Thyroid gland (tissue), 4 donors: ENCODE data around the gene LYRM2.

Experiments used
- CTCF ChIP-seq, 6 experiments: fragments of 200-600 bp in 3 of 6; fragments of 450-650 bp in 3 of 6; sonication (generic) in 3 of 6; IDR thresholded peaks; one replicate each; pipeline ENCODE4 v1.5.1; 2016 to 2019; ENCODE audit warnings: antibody characterized with exemption in 6 of 6, mild to moderate bottlenecking in 2 of 6, inconsistent platforms in 1 of 6, moderate library complexity in 1 of 6
- POLR2A ChIP-seq, 2 donors: fragments of 450-650 bp; IDR thresholded peaks; one replicate each; pipeline ENCODE4 v1.6.1; 2017; ENCODE audit warnings: antibody characterized with exemption in 2 of 2, mild to moderate bottlenecking in 2 of 2, moderate library complexity in 1 of 2

- TF ChIP-seq CTCF (IDR thresholded peaks at IDR 0.05) (no peak), POLR2A (IDR thresholded peaks at IDR 0.05) (no peak)
These were observed 112.0 kb downstream of the LYRM2 start for GRCh38 chr6:89526563-89526869.
